ENCODE data around the gene RABGGTA.
A peak's percentile ranks its signal among the peaks of the same experiment; 100 is the strongest.

Gene RABGGTA

GRCh38 chr14:24304019-24304387, 32.6 kb upstream of the RABGGTA start:
- no peak for DNase-seq

GRCh38 chr14:24300326-24300980, 29.1 kb upstream of the RABGGTA start:
- no peak for DNase-seq

GRCh38 chr14:24299255-24300191, 28.1 kb upstream of the RABGGTA start, which contains the start of the genes DHRS1 and NOP9:
Gene DHRS1 (minus strand): TSS chr14:24299780. CDS start chr14:24299106, 674 bp downstream.
Gene NOP9 (plus strand): TSS chr14:24299850. CDS start chr14:24299955, 105 bp downstream.
- DNase-seq, result peak; percentile 95

- no peak for DNase-seq
These were observed 27.5 kb upstream of the RABGGTA start for GRCh38 chr14:24298892-24299254.

- DNase-seq, result peak; percentile 22
These were observed 26.0 kb upstream of the RABGGTA start for GRCh38 chr14:24297190-24297964.

- DNase-seq, result peak; percentile 87
These were observed 25.2 kb upstream of the RABGGTA start for GRCh38 chr14:24296341-24297157.

GRCh38 chr14:24293525-24293924, 22.1 kb upstream of the RABGGTA start:
- no peak for DNase-seq

- DNase-seq, result no peak
These were observed 20.9 kb upstream of the RABGGTA start for GRCh38 chr14:24292118-24292807.

GRCh38 chr14:24291446-24292117, 20.2 kb upstream of the RABGGTA start:
- no peak for DNase-seq

- DNase-seq, result no peak
These were observed 19.3 kb upstream of the RABGGTA start for GRCh38 chr14:24290746-24291145.

- DNase-seq, result peak; percentile 84
These were observed 18.4 kb upstream of the RABGGTA start for GRCh38 chr14:24289649-24290280.

- no peak for DNase-seq
These were observed 15.6 kb upstream of the RABGGTA start for GRCh38 chr14:24286996-24287395.

GRCh38 chr14:24285351-24285750, 14.0 kb upstream of the RABGGTA start:
- no peak for DNase-seq

- no peak for DNase-seq
These were observed 13.2 kb upstream of the RABGGTA start for GRCh38 chr14:24284501-24285035.

GRCh38 chr14:24283796-24284460, 12.5 kb upstream of the RABGGTA start:
- no peak for DNase-seq

GRCh38 chr14:24282736-24283135, 11.3 kb upstream of the RABGGTA start:
- no peak for DNase-seq

GRCh38 chr14:24281636-24282035, 10.2 kb upstream of the RABGGTA start:
- DNase-seq, result no peak

GRCh38 chr14:24280797-24281460, 9.5 kb upstream of the RABGGTA start:
- no peak for DNase-seq
